Upper lobe of right lung (tissue), 1 donor: ENCODE data around the gene DDX28. TPM values are rescaled to one million over a fixed set of nuclear protein-coding genes. Genes with fewer than 3 reads are reported as not detected.
"Not testable (repeated sequence)": the region's sequence is repeated elsewhere in the genome, so short reads cannot be mapped to it uniquely, and the experiment has no call there.

Experiments used
- ATAC-seq: fragments of 200-7000 bp; cut with Tn5 transposase; one replicate; pipeline ENCODE4 v1.9.1; 2020; ENCODE audit warnings: mild to moderate bottlenecking, moderate library complexity
- DNase-seq: peaks from one replicate; pipeline ENCODE4 v3.0.0-alpha.2; 2020
- H3K27ac ChIP-seq: fragments of 200-600 bp; one replicate; pipeline ENCODE4 v1.8.0; 2022
- H3K27me3 ChIP-seq: fragments of 200-600 bp; one replicate; pipeline ENCODE4 v1.8.0; 2022; ENCODE audit warnings: mild to moderate bottlenecking
- H3K36me3 ChIP-seq: fragments of 200-600 bp; one replicate; pipeline ENCODE4 v1.8.0; 2022
- H3K4me1 ChIP-seq: fragments of 200-600 bp; one replicate; pipeline ENCODE4 v1.8.0; 2022
- H3K4me3 ChIP-seq: fragments of 200-600 bp; one replicate; pipeline ENCODE4 v1.8.0; 2022; ENCODE audit warnings: mild to moderate bottlenecking
- H3K9me3 ChIP-seq: fragments of 200-600 bp; one replicate; pipeline ENCODE4 v1.8.0; 2022
- intact Hi-C: fragments of 100-400 bp; cut with DNase I; formaldehyde crosslinking; loops from one replicate; pipeline ENCODE4 v1.11.0; 2022
- total RNA-seq: library from RNA; stranded (reverse); fragmentation: NEBNext Ultra II Directional; extraction: Animal tissue kit (Norgen Biotek cat#: 25700); gene quantifications from one replicate; pipeline ENCODE4 v1.2.1, GENCODE V29; 2021
- TF ChIP-seq, protein P1 (sequence below): fragments of 200-600 bp; IDR thresholded peaks from one replicate; pipeline ENCODE4 v1.8.0; 2022; ENCODE audit warnings: antibody characterized with exemption
- donor health status: DM: no; HTN: yes; CAD: no; lungs with severe emphysema.

DDX28 gene
- total RNA-seq, 1 donor from 2014 or later, result 9.9 TPM

DNA sequence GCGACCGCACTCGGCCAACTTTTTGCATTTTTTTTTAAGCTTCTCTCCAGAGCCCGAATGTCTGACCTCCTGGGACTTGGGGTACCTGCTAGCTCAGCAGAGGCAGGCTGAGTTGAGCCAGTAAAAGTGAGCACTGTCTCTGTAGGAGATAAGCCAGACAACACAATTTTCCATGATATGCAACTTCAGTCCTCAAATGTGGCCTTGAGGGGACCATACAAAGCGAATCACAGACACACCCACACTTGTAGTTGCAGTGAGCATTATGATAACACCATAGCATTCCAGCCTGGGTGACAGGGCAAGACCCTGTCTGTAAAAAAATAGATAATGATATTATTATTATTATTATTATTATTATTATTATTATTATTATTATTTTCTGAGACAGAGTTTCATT is 26.4 kb downstream of the DDX28 start:
- Histone ChIP-seq H3K9me3 (no peaks in the 10 kb centered on the region), H3K27ac (no peak overlapping the region), H3K27me3 (no peaks in the 10 kb centered on the region), H3K36me3 (no peaks in the 10 kb centered on the region), H3K4me3 (no peak overlapping the region), H3K4me1 (peaks cover 33% of the 10 kb centered on the region)
- TF ChIP-seq, protein P1, sequence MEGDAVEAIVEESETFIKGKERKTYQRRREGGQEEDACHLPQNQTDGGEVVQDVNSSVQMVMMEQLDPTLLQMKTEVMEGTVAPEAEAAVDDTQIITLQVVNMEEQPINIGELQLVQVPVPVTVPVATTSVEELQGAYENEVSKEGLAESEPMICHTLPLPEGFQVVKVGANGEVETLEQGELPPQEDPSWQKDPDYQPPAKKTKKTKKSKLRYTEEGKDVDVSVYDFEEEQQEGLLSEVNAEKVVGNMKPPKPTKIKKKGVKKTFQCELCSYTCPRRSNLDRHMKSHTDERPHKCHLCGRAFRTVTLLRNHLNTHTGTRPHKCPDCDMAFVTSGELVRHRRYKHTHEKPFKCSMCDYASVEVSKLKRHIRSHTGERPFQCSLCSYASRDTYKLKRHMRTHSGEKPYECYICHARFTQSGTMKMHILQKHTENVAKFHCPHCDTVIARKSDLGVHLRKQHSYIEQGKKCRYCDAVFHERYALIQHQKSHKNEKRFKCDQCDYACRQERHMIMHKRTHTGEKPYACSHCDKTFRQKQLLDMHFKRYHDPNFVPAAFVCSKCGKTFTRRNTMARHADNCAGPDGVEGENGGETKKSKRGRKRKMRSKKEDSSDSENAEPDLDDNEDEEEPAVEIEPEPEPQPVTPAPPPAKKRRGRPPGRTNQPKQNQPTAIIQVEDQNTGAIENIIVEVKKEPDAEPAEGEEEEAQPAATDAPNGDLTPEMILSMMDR, result no peak
- no peak for DNase-seq
- intact Hi-C loops, result no loop called here
- ATAC-seq, result no peak

DNA sequence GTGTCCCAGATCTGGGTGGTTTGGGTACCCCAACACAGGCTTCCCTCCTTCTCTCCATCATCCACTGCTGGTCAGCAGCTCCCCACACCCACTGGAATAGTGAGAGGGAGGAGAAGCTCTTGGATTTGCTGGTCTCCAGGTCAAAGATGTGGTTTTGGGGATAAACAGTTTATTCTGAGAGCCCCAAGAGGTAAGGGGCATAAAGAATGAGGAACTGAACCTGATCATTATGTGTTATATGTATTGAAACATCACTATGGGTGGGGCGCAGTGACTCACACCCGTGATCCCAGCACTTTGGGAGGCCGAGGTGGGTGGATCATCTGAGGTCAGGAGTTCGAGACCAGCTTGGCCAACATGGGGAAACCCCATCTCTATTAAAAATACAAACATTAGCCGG is 27.6 kb downstream of the DDX28 start:
- TF ChIP-seq, protein P1, result no peak
- Histone ChIP-seq H3K36me3 (no peaks in the 10 kb centered on the region), H3K4me1 (peaks cover 25% of the 10 kb centered on the region), H3K27me3 (no peaks in the 10 kb centered on the region), H3K9me3 (no peaks in the 10 kb centered on the region), H3K27ac (no peak overlapping the region), H3K4me3 (no peak overlapping the region)
- intact Hi-C loops, result no loop called here
- DNase-seq (no peak), ATAC-seq (no peak)

DNA sequence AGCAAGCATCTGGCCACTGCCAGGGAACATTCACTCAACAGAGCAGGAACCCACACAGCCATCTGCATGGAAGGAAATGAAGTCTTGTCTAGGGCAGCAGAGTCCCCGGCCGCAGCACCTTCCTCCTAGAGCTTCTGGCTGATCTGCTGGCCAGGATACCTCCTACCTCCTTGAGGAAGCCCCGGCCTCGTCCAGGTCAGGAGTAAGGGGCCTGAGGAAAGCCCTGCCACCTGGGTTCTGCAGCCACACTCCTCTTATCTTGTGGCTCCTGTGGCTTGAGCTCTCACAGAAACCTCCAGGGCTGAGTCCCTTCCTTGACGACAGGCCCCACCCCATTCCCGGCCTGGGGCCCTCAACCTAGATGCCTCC is 29.0 kb downstream of the DDX28 start:
- not testable (repeated sequence) for H3K36me3 ChIP-seq, H3K9me3 ChIP-seq, DNase-seq, H3K27me3 ChIP-seq, H3K4me3 ChIP-seq, ATAC-seq
- peaks cover 11% of the 10 kb centered on the region for H3K4me1 ChIP-seq
- intact Hi-C loops, result loop anchor here (5.0 kb wide), 1 partner anchor 48 kb away; no protein-coding TSS in a partner anchor
- peak overlapping the region; percentile 90 for H3K27ac ChIP-seq

DNA sequence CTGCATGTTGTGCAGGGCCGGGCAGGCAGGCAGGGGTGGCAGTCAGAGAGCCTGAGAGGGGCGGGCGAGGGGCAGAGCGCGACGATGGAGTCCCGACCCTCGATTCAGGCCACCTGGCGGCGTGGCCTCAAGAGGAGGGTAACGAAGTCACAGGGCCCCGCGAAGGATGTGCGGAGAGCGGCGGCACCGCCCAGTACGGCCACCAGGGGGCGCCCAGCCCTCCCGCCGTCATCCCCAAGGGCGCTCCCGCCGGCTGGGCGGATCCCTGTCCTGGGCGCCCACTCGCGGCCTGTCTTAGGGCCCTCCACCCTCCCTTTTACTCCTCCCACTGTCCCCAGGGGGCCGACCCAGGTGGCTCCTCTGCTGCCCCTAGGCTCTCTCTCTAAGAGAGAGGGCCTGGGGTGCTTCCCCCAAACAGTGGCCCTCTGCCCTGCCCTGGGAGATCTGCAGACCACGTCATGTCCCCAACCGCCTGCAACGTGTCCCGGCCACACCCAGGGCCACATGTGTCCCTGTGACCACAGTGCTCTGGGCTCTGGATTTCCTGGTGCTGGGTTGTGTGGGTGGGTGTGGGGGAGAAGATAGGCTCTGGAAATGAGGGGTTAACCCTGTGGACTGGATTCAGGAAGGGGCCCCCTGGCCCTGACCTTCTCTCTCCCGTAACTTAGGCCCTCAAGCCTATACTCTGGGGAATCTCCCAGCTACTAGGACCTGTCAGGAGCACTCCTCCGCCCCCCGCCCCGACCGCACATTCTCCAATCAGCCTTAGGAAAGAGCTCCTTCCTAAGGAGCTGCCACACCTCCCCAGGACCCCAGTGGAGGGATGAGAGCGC is 29.6 kb downstream of the DDX28 start:
- TF ChIP-seq, protein P1, result peak; percentile 99
- peak; percentile 93 for DNase-seq
- peak overlapping the region; percentile 45 for H3K4me3 ChIP-seq
- no peaks in the 10 kb centered on the region for H3K9me3 ChIP-seq
- H3K4me1 ChIP-seq, result peaks cover 11% of the 10 kb centered on the region
- H3K27me3 ChIP-seq, result no peaks in the 10 kb centered on the region
- intact Hi-C loops, result loop anchor here (5.0 kb wide), 1 partner anchor 49 kb away; no protein-coding TSS in a partner anchor
- peak overlapping the region; percentile 90 for H3K27ac ChIP-seq
- ATAC-seq, result peak; percentile 96
- no peaks in the 10 kb centered on the region for H3K36me3 ChIP-seq

DNA sequence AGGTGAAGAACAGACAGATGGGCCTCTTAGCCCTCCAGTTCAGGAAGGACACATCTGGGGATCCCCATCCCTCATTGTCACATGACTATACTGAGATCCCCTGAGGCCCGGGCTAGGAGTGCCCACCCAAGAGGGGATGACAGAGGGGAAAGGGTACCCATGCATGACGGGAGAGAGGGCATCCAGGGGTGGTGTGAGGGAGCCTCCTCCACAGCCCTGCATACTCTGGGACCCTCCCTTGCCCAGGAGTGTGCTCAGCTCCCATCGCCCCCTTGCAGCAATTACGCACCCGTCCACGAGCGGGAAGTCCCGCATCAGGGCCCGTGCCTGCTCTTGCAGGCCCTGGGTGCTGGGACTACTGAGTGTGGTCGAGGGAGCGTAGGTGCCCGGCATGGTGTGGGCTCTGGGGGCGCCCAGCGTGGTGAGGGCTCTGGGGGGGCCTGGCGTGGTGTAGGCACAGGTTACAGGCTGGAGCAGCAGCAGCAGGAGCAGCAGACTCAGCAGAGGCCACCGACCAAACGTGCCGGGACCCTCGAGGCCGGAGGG is 30.3 kb downstream of the DDX28 start:
- no peak for ATAC-seq
- Histone ChIP-seq H3K9me3 (no peaks in the 10 kb centered on the region), H3K27ac (no peak overlapping the region), H3K27me3 (no peaks in the 10 kb centered on the region), H3K4me1 (peaks cover 11% of the 10 kb centered on the region), H3K4me3 (peak overlapping the region; percentile 45), H3K36me3 (no peaks in the 10 kb centered on the region)
- TF ChIP-seq, protein P1, result no peak
- no peak for DNase-seq
- intact Hi-C loops, result loop anchor here (5.0 kb wide), 1 partner anchor 50 kb away; no protein-coding TSS in a partner anchor

DNA sequence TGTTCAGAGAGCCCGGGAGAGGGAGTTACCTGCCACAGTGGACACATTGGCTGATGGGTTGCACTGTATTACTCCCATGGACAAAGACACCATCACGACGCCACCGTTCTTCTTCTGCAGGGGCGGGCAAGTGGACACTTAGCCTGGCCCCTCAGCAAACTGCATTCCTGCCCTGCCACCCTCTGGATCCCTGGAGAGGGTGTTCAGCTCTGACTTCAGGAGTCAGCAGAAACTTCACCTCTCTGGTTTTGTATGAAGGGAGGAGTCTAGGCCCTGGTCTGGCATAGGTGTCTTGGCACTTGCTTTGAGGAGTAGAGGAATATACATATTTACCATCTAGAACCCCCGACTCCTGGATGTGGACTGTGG is 33.0 kb downstream of the DDX28 start:
- Histone ChIP-seq H3K9me3 (no peaks in the 10 kb centered on the region), H3K27ac (no peak overlapping the region), H3K4me3 (no peak overlapping the region), H3K36me3 (no peaks in the 10 kb centered on the region), H3K4me1 (peaks cover 15% of the 10 kb centered on the region), H3K27me3 (no peaks in the 10 kb centered on the region)
- intact Hi-C loops, result loop anchor here (5.0 kb wide), 1 partner anchor 52 kb away; no protein-coding TSS in a partner anchor
- DNase-seq, result no peak
- TF ChIP-seq, protein P1, result no peak
- no peak for ATAC-seq
